ENCODE measurements around the gene NTM.

- no peak for TF ChIP-seq POLR2AphosphoS5 (IDR thresholded peaks at IDR 0.05; ENCODE audit: low read depth, low read length)
- no peak for TF ChIP-seq POLR2A (IDR thresholded peaks at IDR 0.05; ENCODE audit: low read depth, low read length)
- TF ChIP-seq TAF1 (IDR thresholded peaks at IDR 0.05; ENCODE audit: borderline replicate concordance, low read depth, low read length): no peak
Measured at GRCh38 chr11:131537196-131537595, 166.8 kb downstream of the NTM start.

All from GM12892 (cell line).